Esophagus muscularis mucosa (tissue), 4 donors: ENCODE measurements around the gene USP8. TPM values are rescaled to one million over a fixed set of nuclear protein-coding genes. Genes with fewer than 3 reads are reported as not detected.
"Not testable (repeated sequence)": the region's sequence is repeated elsewhere in the genome, so short reads cannot be mapped to it uniquely, and the experiment has no call there.

ENCODE experiments used
- DNase-seq: peaks from one replicate; pipeline ENCODE4 v3.0.0-alpha.2; 2017; ENCODE audit errors: extremely low spot score
- H3K27ac ChIP-seq, 4 donors: fragments of 200-600 bp; sonication (generic); replicated peaks in 1 of 4; 1 replicate in 3 of 4; 2 replicates in 1 of 4; pipeline ENCODE4 v1.5.1; 2016 to 2019; ENCODE audit warnings: mild to moderate bottlenecking in 1 of 4
- H3K27me3 ChIP-seq, 4 donors: fragments of 200-600 bp; sonication (generic); one replicate each; pipeline versions ENCODE4 v1.5.1 to v1.6.0; 2016 to 2019
- H3K36me3 ChIP-seq, 4 donors: fragments of 200-600 bp; sonication (generic); one replicate each; pipeline ENCODE4 v1.5.1; 2016 to 2019
- H3K4me1 ChIP-seq, 4 donors: fragments of 200-600 bp; sonication (generic); one replicate each; pipeline ENCODE4 v1.5.1; 2016 to 2019
- H3K4me3 ChIP-seq, 4 donors: fragments of 200-600 bp; sonication (generic); 1 replicate in 2 of 4; 2 replicates in 2 of 4; pipeline ENCODE4 v1.5.1; 2016 to 2019; ENCODE audit warnings: mild to moderate bottlenecking in 4 of 4, moderate library complexity in 1 of 4
- H3K9me3 ChIP-seq, 4 donors: fragments of 200-600 bp; sonication (generic); 1 replicate in 3 of 4; 2 replicates in 1 of 4; pipeline ENCODE4 v1.5.1; 2016 to 2019
- EP300 ChIP-seq: sonication (generic); formaldehyde crosslinking; IDR thresholded peaks from one replicate; pipeline ENCODE4 v1.6.1; 2017; ENCODE audit warnings: antibody characterized with exemption
- POLR2A ChIP-seq: fragments of 450-650 bp; IDR thresholded peaks from one replicate; pipeline ENCODE4 v1.6.1; 2017; ENCODE audit warnings: antibody characterized with exemption, moderate library complexity, mild to moderate bottlenecking, low read depth
- POLR2AphosphoS5 ChIP-seq, 2 donors: sonication (generic); formaldehyde crosslinking; IDR thresholded peaks; one replicate each; pipeline ENCODE4 v1.6.1; 2017; ENCODE audit warnings: antibody characterized with exemption in 2 of 2
- whole genome bisulfite sequencing: methylation state at CpG from one replicate; pipeline ENCODE4 v1.1.5; 2018; 5-methylcytosine and 5-hydroxymethylcytosine counted together
- intact Hi-C: fragments of 100-400 bp; cut with DNase I; formaldehyde crosslinking; loops from one replicate; pipeline ENCODE4 v1.15.1; 2023
- total RNA-seq, 4 donors: library from RNA; depleted of rRNA; stranded (reverse); fragments of >200 nt; gene quantifications; one replicate each; pipeline versions ENCODE4 v1.1.0 to v1.2.1, GENCODE V29; 2016
- TF ChIP-seq, protein P1 (sequence below), 3 experiments: fragments of 200-600 bp in 2 of 3; fragments of 450-650 bp in 1 of 3; sonication (generic) in 2 of 3; IDR thresholded peaks; one replicate each; pipeline ENCODE4 v1.5.1; 2017 to 2019; ENCODE audit warnings: antibody characterized with exemption in 3 of 3, mild to moderate bottlenecking in 2 of 3, moderate library complexity in 1 of 3

USP8 gene
- total RNA-seq, 4 donors from 2014 or later, result 38.2 to 44.6 (median 41.8) TPM

DNA sequence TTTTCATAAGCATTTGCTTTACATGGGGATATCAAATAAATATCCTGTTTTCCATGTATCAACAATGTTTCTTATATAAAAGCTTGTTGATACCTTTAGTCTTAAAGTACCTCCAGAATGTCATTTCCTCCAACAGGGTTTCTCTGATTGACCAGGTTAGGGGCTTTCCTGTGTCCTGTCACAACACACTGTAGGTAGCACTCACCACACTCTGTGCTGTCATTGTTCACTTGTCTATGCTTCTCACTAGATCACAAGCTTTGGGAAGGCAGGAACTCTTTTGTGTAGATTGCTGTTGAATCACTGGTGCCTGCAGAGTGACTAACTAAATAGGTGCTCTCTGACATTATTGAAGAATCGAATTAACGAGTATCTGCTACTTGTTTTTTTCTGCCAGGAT lies 72.5 kb downstream of the USP8 start:
- WGBS, result 96% methylated on average over 2 of the region's 2 CpGs
- H3K4me1 ChIP-seq, result no peaks in the 10 kb centered on the region
- H3K36me3 ChIP-seq, result peaks cover 66 to 98% (median 80%) of the 10 kb centered on the region in 4 donors
- H3K9me3 ChIP-seq, result no peaks in the 10 kb centered on the region
- TF ChIP-seq POLR2AphosphoS5 (IDR thresholded peaks at IDR 0.05), result no peak
- TF ChIP-seq, protein P1, sequence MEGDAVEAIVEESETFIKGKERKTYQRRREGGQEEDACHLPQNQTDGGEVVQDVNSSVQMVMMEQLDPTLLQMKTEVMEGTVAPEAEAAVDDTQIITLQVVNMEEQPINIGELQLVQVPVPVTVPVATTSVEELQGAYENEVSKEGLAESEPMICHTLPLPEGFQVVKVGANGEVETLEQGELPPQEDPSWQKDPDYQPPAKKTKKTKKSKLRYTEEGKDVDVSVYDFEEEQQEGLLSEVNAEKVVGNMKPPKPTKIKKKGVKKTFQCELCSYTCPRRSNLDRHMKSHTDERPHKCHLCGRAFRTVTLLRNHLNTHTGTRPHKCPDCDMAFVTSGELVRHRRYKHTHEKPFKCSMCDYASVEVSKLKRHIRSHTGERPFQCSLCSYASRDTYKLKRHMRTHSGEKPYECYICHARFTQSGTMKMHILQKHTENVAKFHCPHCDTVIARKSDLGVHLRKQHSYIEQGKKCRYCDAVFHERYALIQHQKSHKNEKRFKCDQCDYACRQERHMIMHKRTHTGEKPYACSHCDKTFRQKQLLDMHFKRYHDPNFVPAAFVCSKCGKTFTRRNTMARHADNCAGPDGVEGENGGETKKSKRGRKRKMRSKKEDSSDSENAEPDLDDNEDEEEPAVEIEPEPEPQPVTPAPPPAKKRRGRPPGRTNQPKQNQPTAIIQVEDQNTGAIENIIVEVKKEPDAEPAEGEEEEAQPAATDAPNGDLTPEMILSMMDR (IDR thresholded peaks at IDR 0.05), result no peak
- no peak for TF ChIP-seq POLR2A
- no peak for TF ChIP-seq EP300
- H3K27me3 ChIP-seq, result no peaks in the 10 kb centered on the region
- H3K4me3 ChIP-seq, result no peak overlapping the region
- intact Hi-C loops, result loop anchor here (10.0 kb wide), 1 partner anchor 78 kb away; no protein-coding TSS in a partner anchor
- no peak for DNase-seq
- no peak overlapping the region for H3K27ac ChIP-seq

DNA sequence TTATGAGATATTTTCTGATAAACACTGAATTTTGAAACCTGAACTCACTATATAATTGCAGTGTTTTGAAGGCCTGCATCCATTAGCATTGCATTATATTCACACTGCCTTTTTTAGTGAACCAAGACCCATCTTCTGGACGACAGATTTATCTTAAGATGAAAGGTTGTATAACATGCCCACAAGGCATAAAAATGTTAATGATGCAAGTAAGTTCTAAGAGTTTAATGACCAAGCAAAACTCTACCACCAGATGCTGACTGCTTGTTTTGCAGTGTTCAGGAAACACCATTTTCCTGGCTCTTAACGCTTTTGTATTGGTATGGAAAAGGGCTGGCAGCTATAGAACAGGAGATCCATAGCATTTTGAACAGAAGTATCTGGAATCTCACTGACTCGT lies 76.1 kb downstream of the USP8 start:
- Histone ChIP-seq H3K4me1 (no peaks in the 10 kb centered on the region), H3K27me3 (no peaks in the 10 kb centered on the region), H3K4me3 (no peak overlapping the region), H3K27ac (no peak overlapping the region), H3K36me3 (peaks cover 36 to 94% (median 63%) of the 10 kb centered on the region in 4 donors), H3K9me3 (no peaks in the 10 kb centered on the region)
- 60% methylated on average over 3 of the region's 3 CpGs for WGBS
- no peak for DNase-seq
- intact Hi-C loops, result no loop called here
- TF ChIP-seq POLR2A (no peak), EP300 (no peak), POLR2AphosphoS5 (IDR thresholded peaks at IDR 0.05) (no peak)
- TF ChIP-seq, protein P1 (IDR thresholded peaks at IDR 0.05), result no peak

DNA sequence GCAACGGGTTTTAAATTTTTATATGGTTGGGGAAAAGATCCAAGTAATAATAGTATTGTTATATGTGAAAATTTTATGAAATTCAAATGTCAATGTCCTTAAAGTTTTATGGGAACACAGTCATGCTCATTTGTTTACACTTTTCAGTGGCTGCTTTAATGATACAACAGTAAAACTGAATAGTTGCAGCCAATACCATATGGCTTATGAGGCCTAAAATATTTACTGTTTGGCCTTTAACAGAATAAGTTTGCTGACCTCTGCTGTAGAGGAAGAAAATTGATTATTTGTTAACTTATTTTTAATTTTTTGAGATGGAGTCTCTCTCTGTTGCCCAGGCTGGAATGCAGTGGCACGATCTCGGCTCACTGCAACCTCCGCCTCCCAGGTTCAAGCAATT lies 77.6 kb downstream of the USP8 start:
- intact Hi-C loops, result no loop called here
- TF ChIP-seq, protein P1 (IDR thresholded peaks at IDR 0.05), result no peak
- TF ChIP-seq POLR2A (no peak), EP300 (no peak), POLR2AphosphoS5 (IDR thresholded peaks at IDR 0.05) (no peak)
- peaks cover 26 to 79% (median 55%) of the 10 kb centered on the region in 4 donors for H3K36me3 ChIP-seq

DNA sequence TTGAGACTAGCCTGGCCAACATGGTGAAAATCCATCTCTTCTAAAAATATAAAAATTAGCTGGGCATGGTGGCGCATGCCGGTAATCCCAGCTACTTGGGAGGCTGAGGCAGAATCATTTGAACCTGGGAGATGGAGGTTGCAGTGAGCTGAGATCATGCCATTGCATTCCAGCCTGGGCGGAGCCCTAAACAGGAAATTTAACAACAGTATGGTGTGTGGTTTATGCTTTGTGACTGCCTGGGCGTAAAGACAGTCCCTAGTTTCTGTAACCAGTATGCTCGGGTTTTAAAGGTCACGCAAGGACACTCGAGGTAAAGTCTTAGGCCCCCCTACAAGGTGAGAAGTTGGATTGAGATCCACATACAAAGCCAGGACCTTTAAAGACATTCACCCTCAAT lies 78.9 kb downstream of the USP8 start:
- TF ChIP-seq POLR2AphosphoS5 (IDR thresholded peaks at IDR 0.05) (no peak), POLR2A (no peak), EP300 (no peak)
- TF ChIP-seq, protein P1 (IDR thresholded peaks at IDR 0.05), result no peak
- WGBS, result 91% methylated on average over 7 of the region's 7 CpGs
- H3K4me1 ChIP-seq, result no peaks in the 10 kb centered on the region
- H3K4me3 ChIP-seq, result no peak overlapping the region
- DNase-seq, result no peak
- H3K27ac ChIP-seq, result no peak overlapping the region
- intact Hi-C loops, result no loop called here
- no peaks in the 10 kb centered on the region for H3K27me3 ChIP-seq
- H3K9me3 ChIP-seq, result no peaks in the 10 kb centered on the region
- H3K36me3 ChIP-seq, result peaks cover 23 to 67% (median 45%) of the 10 kb centered on the region in 4 donors

More for the DNA sequence above, 77.6 kb downstream of the USP8 start:
- Histone ChIP-seq H3K4me3 (no peak overlapping the region), H3K27ac (no peak overlapping the region), H3K27me3 (no peaks in the 10 kb centered on the region), H3K9me3 (no peaks in the 10 kb centered on the region), H3K4me1 (no peaks in the 10 kb centered on the region)
- WGBS, result 96% methylated on average over 4 of the region's 4 CpGs
- no peak for DNase-seq

DNA sequence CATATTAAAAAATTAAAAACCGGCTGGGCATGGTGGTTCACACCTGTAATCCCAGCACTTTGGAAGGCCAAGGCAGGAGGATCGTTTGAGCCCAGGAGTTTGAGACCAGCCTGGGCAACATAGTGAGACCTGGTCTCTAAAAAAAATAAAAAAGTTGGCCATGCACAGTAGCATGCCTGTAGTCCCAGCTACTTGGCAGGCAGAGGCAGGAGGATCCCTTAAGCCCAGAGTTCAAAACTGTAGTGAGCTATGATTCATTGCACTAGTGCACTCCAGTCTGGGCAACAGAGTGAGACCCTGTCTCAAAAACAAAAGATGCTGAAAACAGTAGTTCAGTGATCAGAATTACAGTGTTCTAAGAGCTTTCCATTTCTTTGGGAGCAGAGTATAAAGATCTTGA lies 81.5 kb downstream of the USP8 start:
- H3K27ac ChIP-seq, H3K4me3 ChIP-seq, H3K9me3 ChIP-seq, H3K4me1 ChIP-seq, DNase-seq, H3K27me3 ChIP-seq, intact Hi-C loops: not testable (repeated sequence)
- 92% methylated on average over 2 of the region's 2 CpGs for WGBS
- H3K36me3 ChIP-seq, result peaks cover 10 to 42% (median 24%) of the 10 kb centered on the region in 4 donors
